NCI-H2196 treated with DMSO at 0.1 percent for 48 hours (cell line): Measurements from ENCODE around the gene MRPL41.
"Not testable (repeated sequence)": the region's sequence is repeated elsewhere in the genome, so short reads cannot be mapped to it uniquely, and the experiment has no call there.

Experiments used
- DNase-seq: peaks from one replicate; lab custom pipeline; 2025; ENCODE audit not compliant: unreplicated experiment; lab: John Stamatoyannopoulos, UW

Gene MRPL41

DNA sequence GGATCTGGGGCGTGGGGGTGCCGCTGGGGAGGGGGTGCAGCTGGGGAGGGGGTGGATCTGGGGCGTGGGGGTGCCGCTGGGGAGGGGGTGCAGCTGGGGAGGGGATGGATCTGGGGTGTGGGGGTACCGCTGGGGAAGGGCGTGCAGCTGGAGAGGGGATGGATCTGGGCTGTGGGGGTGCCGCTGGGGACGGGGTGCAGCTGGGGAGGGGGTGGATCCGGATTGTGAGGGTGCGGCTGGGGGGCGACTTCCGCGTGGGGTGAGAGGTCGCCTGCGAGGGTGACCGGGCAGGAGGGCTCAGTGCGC lies 768 bp upstream of the MRPL41 start:
- DNase-seq, result not testable (repeated sequence)

DNA sequence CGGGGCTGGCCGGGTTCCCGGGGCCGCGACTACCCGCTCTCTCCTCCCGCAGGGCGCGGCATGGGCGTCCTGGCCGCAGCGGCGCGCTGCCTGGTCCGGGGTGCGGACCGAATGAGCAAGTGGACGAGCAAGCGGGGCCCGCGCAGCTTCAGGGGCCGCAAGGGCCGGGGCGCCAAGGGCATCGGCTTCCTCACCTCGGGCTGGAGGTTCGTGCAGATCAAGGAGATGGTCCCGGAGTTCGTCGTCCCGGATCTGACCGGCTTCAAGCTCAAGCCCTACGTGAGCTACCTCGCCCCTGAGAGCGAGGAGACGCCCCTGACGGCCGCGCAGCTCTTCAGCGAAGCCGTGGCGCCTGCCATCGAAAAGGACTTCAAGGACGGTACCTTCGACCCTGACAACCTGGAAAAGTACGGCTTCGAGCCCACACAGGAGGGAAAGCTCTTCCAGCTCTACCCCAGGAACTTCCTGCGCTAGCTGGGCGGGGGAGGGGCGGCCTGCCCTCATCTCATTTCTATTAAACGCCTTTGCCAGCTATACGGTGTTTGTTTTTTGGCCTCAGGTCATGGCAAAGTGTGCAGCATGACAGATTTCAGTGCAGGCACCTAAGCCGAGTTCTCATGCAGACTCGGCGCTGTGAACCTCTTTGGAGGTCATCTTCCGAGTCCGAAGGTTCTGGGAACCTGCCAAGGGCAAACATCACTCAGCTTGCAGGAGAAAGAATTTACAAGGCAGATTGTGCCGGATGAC lies 516 bp downstream of the MRPL41 start:
- no peak for DNase-seq

DNA sequence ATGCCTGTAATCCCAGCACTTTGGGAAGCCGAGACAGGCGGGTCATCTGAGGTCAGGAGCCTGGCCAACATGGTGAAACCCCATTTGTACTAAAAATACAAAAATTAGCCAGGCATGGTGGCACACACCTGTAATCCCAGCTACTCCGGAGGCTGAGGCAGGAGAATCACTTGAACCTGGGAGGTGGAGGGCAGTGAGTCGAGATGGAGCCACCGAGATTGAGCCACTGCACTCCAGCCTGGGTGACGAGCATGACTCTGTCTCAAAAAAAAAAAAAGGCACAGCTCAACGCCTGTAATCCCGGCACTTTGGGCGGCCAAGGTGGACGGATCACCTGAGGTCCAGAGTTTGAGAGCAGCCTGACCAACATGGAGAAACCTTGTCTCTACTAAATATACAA lies 2.0 kb downstream of the MRPL41 start:
- DNase-seq, result not testable (repeated sequence)

DNA sequence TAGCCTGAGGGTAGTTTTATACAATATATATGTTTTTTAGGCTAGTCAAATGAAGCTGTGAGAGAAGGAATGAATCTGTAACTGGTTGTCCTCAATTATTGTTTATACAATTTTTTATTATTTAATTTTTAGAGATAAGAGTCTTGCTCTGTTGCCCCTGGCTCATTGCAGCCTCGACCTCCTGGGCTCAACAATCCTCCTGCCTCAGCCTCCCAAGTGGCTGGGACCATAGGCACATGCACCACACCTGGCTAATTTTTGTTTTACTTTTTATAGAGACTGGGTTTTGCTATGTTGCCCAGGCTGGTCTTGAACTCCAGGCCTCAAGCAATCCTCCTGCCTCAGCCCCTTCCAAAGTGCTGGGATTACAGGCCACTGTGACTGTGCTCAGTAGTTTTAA lies 2.7 kb downstream of the MRPL41 start:
- DNase-seq, result no peak

DNA sequence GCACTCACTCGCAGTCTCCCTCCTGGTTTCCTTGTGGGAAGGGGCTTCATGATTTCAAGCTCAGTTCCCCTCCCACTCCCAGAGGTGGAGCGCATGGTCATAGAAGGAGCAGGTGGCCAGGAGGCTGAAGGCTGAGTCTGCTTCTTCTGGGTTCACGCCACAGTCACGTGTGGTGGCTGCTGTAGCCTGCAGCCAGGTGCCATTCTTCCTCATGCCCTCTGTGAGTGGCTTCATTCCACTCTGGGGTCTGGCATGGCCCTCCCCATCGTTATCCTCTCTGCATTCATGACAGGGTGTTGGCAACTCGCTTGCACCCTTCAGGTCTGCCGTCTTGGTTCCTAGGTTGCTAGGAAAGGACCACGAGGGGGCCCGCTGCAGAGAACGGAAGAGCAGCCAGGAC lies 3.5 kb downstream of the MRPL41 start:
- no peak for DNase-seq

DNA sequence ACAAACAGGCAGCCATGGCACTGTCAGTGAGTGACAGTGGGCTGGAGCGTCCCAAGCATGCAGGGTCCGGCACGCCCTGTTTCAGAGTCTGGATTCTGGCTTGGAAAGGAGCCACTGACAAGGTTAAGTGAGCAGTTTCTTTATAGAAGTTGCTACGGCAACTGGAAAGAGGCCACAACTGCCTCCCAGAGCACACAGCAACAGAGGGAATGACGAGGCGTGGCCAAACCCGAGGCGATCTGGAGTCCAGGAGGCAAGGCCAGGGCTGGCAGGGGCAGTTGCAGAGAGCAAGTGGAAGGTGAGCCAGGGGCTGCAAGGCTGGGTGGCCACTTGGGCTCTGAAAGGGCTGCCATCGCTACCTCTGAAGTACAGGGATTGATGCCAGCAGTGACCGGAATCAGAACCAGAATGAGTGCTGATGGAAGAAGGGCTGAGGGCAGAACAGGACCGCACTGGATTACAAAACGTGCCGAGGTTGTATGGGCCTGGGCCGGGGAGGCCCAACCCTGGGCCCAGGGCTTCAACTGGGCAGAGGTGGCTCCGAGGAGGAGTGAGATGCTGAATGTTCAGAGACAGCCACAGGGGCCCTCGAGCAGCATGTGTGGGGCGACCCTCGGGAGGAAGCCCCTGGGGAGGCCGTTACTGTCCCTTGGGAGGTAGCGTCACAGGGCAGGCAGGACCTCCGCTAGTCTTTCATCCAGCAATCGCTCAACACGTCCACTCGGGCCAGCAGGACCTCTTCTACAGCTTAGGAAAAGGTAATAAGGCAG lies 4.6 kb downstream of the MRPL41 start:
- DNase-seq, result no peak

DNA sequence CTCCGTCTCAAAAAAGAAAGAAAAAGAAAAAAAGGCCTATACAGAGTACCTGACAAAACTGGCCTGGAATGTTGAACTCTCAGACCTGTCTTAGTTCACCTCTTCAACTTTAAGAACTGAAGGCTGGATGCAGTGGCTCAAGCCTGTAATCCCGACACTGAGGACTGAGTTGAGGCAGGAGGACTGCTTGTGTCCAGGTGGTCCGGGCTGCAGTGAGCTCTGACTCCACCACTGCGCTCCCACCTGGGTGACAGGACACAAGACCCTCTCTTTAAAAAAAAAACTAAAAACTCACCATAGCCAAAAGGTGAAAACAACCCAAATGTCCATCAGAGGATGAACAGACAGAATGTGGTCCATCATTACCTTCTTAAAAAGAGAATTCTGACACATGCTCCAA lies 6.4 kb downstream of the MRPL41 start:
- no peak for DNase-seq

DNA sequence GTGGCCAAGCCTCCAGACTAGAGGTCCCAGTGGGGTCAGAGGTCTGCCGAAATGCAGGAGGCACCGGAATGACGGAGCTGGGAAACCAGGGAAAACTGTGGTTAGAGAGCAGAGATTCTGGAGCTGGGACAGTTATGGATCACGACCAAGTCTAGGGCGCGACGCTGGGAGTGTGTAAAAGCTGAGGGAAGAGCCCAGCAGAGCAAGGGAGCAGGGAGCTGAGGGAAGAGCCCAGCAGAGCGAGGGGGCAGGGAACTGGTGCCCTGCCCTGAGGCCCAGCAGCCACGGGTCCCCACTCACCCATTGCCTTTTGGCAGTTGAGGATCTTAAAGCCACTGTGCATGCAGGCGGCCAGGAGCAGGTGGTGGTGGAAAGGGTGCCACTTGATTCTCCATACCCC lies 12.5 kb downstream of the MRPL41 start:
- no peak for DNase-seq

DNA sequence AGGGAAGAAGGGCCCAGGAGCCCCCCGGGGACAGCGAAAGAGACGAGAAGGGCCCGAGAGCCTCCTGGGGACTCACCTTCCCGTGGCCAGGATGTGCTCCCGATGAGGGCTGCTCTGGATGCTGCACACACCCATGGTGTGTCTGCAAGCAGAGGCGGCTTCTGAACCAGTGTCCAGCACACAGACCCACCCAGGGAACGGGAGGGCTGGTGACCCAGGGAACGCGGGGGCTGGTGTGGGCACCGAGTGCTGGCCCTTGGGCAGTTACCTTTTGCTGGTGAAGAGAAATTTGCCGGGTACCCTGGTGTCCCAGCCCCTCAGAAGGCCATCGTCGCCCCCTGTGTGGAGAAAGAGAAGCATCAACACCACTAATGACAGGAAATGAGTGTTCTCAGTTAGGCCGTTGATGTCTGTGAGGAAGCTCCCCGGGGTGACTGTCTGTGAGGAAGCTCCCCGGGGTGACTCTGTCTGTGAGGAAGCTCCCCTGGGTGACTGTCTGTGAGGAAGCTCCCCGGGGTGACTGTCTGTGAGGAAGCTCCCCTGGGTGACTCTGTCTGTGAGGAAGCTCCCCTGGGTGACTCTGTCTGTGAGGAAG lies 13.2 kb downstream of the MRPL41 start:
- DNase-seq, result no peak

DNA sequence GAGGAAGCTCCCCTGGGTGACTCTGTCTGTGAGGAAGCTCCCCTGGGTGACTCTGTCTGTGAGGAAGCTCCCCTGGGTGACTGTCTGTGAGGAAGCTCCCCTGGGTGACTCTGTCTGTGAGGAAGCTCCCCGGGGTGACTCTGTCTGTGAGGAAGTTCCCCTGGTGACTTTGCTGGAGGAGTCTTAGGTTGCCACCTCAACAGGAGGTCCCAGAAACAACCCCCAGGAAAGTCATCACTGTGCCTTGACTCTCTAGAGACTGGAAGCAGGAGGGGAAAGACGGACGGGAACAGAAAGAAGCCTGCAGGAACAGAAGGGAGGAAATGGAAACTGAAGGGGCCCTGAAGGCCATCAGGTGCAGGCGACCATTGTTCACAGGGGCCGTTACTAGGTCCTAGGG lies 16.8 kb downstream of the MRPL41 start:
- DNase-seq, result not testable (repeated sequence)

DNA sequence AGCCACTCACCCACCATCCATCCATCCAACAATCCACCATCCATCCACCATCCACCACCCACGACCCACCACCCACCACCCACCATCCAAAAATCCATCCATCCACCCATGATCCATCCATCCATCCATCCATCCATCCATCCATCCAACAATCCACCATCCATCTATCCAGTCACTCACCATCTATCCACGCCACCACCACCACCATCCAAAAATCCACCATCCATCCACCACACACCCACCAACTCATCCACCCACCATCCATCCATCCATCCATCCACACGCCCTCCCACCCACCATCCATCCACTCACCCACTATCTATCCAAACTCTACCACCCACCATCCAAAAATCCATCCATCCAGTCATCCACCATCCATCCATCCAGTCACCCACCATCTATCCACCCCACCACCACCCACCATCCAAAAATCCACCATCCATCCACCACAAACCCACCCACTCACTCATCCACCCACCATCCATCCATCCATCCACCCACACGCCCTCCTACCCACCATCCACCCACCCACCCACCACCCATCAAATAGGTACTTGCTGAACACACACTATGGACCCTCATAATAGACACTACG lies 18.0 kb downstream of the MRPL41 start:
- DNase-seq, result no peak

DNA sequence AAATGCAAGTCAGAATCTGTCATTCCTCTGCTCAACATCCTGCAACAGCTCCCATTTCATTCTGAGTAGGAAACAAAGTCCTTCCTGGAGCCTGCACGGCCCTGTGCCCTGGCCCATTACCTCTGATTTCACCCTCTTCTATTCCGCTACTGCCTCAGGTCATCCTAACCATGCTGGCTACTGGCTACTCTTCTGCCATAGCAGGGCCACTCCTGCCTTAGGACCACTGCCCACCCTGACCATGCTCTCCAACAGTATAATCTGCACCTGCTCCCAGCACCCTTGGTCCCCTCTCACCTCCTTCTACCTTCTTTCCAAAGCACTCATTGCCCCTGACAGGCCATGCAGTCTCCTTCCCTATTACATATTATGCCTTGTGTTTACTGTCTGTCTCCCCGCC lies 18.9 kb downstream of the MRPL41 start:
- DNase-seq, result no peak

DNA sequence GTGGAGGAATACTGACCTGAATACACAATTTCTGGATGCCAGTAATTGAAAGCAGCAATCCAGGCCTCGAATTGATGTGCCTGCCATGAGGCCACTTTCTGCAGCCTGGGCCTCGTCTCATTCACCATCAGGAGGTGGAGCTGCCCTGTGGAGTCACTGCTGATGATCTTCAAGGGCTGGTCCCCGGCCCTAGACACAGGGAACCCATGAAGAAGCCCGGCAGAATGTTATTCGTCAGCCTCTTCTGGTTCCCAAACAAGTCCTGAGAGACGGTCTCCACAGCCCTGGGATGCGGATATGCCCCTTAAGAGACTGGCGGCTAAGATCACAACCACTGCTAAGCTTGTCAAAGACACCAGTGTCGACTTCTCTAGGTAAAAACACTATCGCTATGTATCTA lies 22.5 kb downstream of the MRPL41 start:
- DNase-seq, result no peak

DNA sequence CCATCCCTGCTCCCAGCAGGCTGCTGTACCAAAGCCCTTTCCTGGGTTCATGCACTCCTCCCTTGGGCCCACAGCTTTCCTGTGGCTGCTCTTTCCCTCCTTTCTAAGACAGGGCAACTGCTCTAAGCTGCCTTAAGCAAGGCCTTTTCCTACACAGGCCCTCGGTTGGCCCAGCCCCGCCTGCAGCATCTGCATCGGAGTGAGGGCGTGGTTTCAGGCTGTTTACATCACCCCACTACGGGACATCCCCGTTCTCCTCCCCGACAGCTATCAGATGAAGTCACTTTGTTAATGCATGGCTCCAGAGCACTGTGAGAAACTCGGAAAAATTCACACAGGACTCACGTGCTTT lies 23.7 kb downstream of the MRPL41 start:
- no peak for DNase-seq

DNA sequence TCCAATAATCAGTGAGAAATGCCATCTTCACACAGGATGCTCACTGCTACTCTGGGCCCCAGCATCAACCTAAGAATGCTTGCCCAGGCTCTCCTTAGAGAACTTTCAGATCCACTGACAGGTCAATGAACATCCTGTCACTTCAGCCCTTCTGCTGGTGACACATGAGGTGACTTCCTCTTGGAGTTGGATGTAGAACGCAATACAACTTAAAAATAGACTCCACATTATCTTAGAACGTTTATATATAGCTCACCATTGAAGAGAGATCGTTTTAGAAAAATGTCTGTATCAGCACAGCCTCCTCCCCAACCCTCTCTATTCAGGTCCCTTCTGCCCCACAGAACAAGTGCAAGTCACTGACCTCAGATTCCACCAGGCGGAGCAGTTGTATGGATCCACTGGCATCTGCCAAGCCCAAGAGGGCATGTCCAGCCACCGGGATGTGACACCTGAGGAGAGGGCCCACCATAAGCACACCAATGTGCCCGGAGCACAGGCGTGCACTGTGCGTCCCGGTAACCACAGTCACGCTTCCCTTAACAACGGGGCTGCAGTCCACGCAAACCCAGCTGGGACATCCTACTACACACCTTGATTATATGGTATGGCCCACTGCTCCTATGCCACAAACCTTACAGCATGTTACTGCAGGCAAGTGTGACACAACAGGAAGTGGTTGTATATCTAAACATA lies 24.2 kb downstream of the MRPL41 start:
- no peak for DNase-seq

DNA sequence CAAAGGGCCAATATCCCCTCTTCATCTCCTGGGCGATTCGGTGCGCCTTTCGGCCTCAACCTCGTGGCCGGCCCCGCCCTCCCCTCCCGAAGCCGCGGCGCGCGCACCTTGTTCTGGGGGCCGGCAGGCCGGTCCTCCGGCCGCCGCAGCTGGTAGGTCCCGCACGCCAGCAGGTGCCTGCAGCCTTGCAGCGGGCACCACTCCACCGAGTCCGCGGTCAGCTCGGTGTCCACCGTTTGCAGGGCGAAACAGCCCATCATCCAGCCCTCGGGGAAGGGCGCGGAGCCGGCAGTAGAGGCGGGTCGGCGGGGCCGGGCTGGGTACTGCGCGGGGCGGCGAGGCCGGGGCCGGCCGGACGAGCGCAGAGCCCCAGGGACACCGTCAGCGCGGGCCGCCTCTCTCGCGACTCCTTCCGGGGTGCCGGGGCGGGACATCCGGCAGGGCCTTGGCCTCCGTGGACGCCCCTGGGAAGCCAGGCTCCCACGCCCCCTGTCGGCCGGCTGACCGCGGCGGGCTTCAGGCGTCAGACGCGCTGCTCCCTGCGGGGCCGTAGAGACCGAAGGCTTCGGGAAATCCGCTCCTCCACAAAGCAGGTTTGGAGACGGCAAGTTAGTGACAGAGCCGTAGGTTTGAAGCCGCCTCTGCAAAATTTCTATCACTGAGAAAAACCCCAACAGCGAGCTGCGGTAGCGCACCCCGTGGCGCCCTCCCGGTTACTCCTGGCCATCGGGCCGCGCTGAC lies 27.0 kb downstream of the MRPL41 start, which contains the start of gene DPH7:
DPH7 (minus strand) TSS at position 408 of the 741 bp plus-strand sequence; CDS start at position 260, 148 bp downstream.
- DNase-seq, result peak; percentile 73

DNA sequence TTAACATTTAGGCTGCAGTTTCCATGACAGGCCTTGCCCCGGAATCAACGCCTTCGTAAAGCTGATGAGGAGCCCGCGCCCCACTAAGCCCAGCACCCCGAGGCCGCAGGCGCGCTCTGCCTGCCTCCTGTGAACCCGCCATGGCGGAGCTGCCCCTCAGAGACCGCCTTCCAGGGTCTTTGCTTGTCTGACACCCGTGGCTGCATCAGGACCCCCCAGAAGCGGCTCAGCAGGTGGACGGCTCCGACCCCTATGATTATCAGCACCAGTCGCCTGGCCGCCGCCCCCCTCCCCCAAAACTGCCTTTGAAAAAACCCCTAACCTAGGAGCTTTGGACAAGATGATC lies 27.6 kb downstream of the MRPL41 start:
- DNase-seq, result no peak

DNA sequence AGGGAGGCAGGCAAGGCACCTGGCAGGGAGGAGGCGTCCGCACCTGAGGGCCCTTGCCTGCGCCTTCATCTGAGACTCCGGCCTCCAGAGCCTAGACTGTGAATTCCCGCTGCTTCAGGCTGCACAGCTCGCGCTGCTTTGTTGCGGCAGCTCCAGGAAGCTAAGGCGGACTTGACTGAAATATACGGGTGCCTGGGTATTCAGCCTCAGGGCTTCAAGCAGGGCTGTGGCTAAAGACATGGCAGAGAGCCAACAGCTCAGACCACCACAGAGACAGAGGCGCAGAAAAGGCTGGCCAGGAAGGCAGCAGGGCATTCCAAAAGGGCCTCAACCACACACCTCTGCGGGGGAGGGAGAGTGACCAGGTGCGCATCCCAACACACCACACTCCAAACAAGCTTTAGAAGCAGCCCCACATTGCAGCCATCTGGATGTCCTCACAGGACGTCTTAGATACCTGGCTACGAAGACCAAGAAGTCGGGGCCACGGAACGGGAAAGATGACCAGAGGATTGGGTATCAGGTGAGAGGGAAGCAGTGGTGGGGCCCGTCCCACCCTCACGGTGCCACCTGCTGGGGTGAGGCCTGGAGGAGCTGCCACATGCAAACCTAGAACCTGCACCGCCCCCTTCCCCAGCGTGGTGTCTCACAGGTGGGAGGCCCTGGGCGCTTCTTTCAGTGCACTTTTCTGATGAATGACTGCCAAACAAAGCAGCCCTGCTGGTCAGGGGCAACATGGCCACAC lies 28.7 kb downstream of the MRPL41 start:
- DNase-seq, result no peak

DNA sequence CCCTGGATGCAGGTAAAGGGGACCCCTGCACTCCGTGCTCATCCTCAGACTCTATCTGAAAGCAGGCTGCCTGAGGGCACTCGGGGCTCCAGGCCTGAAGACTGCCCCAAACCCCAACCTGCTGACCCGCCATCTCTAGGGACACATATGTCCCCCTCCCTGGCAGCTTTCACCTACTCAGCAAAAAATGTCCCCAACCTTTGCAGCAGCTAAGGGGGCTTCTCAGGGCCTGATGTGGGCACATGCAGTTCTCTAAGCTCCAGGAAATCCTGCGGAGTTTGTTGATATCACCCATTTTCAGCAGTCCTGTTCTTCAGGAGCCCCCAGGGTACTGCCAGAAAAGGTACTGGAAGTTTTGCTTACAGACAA lies 29.3 kb downstream of the MRPL41 start:
- DNase-seq, result no peak
